Umbilical cord (tissue), 2 donors: ENCODE data around the gene KIF6. TPM values are rescaled to one million over a fixed set of nuclear protein-coding genes. Genes with fewer than 3 reads are reported as not detected.
"Not testable (repeated sequence)": the region's sequence is repeated elsewhere in the genome, so short reads cannot be mapped to it uniquely, and the experiment has no call there.

Source experiments
- DNase-seq: peaks from one replicate; pipeline ENCODE4 v3.0.0-alpha.2; 2015; ENCODE audit warnings: low spot score
- total RNA-seq: library from RNA; depleted of rRNA; stranded (reverse); fragments of >200 nt; gene quantifications from one replicate; pipeline ENCODE4 v1.2.3, GENCODE V29; 2014; ENCODE audit warnings: low replicate concordance; ENCODE audit not compliant: insufficient read depth

The KIF6 gene
- total RNA-seq, 1 donor from 2014 or later = 1.2 TPM

DNA sequence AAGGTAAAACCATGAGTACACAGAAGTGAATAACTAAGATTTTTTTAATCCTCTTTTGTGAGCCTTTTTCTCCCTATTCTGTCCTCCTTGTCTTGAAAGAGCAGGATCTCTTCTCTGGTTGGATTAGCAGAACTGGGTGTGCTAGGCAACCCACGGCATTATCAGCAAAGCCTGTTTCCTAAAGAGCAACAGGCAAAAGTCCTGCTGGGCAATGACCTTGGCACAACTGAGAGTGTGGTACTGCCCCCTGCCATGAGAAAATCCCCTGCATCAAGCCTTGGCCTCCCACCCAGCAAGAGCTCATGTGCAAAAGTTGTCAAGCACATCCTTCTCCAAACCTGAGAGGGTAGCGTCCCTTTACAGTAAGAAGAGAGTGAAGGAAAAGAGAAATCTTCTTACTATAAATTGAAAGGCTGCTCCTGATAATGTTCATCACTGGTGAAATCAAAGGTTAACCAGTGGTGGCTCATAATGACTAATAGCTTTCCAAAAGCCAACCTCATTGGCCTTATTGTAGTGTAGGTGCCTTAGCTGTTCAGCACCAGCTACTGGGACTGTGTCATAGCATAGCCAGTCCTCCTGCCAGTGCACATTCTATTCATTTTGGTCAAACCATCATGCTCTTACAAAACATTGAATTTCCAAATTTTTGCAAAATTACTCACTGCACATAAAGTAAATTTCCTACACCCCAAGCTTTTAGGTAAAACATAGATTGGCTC lies 17.1 kb downstream of the KIF6 start:
- DNase-seq = no peak

DNA sequence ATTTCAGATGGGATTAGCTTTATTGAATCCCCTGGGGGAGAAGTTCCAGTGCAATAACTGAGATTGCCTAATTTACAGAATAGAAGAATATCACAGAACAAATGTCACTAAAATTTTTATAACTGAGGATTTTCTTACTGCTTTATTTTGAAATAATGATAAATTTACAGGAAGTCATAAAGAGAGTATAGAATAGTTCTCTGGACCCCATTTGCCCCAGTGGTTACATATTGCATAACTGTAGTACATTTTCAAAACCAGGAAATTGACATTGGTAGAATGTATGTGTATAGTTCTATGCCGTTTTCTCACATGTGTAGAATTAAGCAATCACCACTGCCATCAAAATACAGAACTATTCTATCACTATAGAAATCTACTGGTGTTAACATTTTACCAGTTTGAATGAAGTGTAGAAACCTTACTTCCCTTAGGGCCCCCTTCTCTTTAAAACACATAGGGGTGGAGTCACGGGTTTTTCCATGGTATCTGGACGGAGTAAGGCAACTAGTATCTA lies 18.3 kb downstream of the KIF6 start:
- no peak for DNase-seq

DNA sequence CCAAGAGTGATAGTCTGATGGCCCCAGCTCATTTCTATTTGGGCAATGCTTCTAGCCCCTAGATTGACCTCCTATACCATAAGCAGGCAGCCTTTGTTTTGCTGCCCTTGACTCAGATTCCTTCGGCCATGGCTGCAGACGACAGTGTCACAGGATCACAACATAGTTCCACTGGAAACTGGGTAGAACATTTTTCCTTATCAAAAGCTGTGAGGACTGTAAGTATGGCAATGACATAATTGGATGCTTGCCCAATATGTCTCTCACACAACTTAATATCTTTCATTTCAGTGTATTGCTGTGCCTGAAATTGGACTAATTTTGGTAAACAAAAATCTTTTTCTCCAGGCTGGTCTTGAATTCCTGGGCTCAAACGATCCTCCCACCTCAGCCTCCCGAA lies 22.9 kb downstream of the KIF6 start:
- DNase-seq = no peak

DNA sequence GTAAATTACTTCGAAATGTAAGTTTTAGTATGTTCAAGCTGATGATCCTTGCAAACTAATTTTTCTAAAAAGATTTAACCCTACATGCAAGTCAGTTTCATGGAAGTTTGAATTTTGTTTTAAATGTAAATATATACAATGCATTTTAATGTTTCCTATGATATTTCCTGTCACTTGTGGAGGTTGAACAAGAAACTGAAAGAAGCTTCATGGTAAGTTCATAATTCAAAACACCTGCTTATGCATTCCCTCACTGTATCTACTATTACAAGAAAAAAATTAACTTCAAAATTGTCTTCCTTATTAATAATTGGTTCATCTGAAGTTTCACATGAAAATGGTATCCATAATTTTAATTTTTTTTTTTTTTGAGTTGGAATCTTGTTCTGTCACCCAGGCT lies 24.8 kb downstream of the KIF6 start:
- no peak for DNase-seq

DNA sequence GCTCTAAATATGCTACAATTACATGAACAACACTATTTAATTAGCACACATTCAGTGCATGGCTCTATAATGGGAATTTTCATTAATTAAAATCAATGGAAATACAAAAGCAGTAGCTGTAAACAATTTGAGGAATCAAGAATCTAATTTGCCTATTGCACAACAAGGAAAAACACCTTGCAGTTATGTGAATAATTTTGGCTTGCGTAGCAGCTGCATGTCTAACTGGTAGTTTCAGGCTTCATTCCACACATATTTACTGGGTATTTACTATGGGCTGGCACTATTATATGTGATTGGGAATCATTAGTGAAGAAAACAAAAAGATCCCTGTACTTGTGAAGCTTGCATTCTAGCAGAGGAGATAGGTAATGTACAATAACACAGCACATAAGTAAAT lies 26.4 kb downstream of the KIF6 start:
- DNase-seq = no peak

DNA sequence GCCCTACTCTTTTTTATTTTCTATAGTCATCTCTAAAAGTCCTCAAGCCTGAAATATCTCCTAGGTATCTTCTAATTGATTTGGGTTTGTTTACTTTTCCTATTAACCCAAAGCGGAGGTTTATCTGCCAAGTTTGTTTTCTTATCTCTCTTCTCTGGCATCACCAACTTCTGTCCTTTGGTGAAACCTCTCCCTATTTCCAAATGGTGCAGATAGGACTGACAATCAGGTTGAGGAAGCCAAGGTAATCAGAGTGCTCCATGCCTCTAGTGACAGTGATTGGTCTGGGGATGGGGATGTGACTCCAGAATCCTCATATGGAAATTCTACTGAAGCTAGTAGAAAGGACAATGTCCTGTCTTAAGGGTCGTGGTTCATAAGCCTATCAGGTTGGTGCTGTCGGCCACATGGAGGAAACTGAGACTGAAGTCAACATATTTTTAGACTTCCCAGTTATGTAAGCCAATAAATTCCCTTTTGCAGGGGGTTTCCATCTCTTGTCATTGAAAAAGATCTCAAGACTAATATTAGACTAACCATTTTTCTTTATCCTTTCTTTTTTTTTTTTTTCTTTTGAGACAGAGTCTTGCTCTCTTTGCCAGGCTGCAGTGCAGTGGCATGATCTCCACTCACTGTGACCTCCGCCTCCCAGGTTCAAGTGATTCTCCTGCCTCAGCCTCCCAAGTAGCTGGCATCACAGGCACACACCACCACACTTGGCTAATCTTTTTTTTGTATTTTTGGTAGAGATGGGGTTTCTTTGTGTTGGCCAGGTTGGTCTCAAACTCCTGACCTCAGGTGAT lies 28.0 kb downstream of the KIF6 start:
- DNase-seq = no peak

DNA sequence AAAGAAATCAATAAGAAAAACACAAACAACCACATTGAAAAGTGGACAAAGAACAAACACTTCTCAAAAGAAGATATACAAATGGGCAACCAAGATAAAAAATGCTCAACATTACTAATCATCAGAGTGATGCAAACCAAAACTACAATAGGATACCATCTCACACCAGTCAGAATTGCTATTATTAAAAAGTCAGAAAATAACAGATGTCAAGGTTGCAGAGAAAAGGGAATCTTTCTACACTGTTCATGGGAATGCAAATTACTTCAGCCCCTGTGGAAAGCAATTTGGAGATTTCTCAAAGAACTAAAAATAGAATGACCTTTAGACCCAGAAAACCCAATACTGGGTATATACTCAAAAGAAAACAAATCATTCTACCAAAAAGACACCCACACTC lies 29.8 kb downstream of the KIF6 start:
- DNase-seq = no peak

DNA sequence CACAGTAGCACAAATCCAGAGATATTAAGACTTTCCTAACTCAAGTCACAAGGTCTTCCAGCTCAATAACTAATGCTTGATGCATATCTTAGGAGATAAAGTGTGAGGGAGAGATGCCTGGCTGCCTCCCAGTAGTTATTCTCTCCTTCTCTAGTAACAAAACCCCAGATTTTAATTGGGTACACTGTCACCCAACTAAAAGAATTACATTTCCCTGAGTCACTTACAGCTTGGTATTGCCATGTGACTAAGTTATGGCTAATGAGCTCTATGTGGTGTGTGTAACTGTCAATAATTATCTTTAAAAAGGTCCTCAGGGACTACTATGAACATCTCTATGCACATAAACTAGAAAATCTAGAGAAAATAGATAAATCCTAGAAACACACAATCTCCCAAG lies 32.0 kb downstream of the KIF6 start:
- no peak for DNase-seq

DNA sequence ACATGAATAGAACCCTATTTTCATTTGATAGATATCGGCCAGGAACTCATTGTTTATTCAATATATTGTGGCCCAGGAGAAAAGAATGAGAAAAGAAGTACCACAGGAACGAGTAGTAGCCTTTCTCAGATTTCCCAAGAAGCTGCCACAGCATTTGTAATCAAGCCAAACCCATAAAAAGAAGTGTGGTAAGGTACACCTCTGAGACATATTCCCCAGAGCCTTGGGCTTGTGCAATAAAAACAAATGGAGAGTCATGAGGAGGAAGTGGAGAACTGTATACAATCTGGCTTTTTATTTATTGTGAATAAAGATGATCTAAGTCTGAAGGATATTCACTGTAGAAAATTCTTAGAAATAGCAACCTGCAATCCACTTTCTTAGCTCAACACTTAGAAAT lies 36.7 kb downstream of the KIF6 start:
- no peak for DNase-seq

DNA sequence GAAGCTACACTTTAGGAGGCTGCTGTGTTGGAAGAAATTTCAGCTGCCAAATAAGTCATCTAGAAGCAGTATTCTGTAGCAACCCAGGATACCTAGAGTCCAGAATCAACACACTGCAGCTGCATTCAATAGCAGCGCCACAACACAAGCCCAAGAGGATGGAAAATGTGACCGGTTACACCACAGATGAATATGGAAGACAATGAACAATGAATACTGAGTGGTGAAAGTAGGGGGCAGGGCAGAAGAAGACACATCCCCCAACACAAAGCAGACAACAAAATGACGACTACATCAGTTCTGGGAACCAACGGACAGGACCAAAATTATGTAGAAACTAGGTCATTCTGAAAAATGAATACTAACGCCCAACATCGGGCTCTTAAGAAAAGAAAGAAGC lies 38.2 kb downstream of the KIF6 start:
- DNase-seq = no peak

DNA sequence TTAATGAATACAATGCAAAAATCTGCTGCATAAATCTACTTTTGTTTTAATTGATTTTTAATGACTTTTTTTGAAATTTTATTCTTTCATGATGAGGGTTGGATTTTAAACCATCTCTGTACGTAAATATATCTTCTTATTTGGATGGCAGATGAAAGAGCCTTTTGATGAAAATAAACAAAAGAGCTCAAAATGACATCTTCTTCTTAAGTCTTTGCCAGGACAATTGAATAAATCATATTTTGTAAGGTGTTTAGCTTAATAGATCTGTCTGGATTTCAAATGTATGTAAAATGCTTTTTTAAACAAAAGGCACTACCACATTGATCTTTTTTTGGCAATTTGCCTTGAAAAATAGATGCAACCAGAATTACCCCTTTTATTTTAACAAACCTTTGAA lies 39.3 kb downstream of the KIF6 start:
- no peak for DNase-seq

DNA sequence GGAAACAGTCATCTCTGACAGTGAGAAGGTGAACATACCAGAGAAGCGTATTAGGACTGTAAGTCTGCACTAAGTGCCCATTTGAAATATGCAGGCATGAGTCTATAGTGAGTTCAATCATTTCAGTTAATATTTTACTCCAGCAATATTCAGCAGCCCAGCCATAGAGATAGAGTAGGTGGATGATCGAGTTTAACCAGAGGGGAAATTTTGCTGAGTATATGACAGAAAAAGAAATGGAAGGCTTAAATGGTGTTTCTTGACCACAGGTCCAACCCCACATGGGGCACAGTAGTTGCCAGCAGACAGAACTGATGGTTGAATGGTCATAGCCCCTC lies 39.8 kb downstream of the KIF6 start:
- DNase-seq = no peak

DNA sequence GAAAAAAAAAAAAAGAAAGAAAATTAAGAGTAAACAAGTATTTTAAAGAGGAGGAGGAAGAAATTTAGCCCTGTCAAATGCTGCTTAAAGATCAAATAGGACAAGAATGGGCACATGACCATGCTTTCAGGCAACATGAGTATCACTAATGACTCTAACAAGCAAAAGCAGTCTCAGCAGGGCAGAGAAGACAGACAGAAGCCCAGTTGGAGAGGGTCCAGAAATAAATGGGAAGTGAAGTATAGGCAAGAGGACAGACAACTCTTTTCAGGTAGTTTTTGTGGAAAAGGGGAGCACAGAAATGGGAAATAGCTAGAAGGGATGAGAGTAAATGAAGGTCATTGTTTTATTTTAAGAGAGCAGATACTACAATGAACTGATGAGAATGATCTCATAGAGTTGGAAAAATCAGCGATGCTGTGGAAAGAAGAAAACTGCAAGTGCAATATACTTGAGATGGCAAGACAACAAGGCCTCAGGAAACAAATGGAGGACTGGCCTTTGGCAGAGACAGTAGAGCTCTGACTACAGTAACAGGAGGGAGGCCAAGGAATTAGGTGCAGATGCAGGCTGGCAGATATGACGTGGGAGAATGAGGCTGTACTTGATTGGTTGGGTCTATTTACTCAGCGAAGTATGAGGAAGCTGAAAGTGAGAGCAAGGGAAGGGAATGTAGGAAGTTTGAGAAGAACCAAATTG lies 40.3 kb downstream of the KIF6 start:
- peak; percentile 5 for DNase-seq

DNA sequence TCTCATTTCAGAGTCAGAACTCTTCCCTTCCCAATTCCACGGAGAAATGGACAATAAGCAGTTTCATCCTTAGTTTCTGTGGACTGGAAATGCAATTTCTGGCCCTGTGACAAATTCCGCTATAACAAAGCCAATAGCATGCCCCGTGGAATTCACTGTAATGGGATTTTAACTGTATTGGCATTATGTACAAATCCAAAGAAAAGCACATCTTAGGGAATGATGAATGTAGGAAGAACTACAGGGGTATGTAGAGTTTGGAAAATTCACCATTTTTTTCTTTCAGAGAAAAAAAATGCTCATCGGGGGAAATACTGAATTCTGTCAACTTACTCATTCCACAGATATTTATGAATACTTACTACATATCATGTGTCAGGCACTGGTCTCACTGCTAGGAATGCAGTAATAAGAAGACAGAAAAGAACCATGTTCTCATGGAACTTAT lies 43.5 kb downstream of the KIF6 start:
- DNase-seq = peak; percentile 4

DNA sequence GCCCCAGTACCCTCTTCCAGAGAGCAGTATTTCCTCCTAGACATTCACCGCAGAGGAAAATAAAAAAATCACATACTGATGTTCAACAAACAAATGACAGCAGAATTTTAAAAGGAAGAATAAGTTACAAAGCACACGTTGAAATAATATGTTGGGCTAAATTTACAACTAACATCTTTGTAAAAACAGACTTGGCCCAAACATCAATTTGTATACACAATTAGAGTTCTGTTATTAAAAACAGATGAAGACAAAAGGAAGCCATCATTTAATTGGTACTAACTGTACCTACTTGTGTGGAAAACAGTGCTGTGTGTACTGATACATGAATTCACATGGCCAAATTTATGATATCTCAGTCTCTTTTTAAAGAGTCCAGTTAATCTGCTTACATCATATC lies 46.3 kb downstream of the KIF6 start:
- no peak for DNase-seq

DNA sequence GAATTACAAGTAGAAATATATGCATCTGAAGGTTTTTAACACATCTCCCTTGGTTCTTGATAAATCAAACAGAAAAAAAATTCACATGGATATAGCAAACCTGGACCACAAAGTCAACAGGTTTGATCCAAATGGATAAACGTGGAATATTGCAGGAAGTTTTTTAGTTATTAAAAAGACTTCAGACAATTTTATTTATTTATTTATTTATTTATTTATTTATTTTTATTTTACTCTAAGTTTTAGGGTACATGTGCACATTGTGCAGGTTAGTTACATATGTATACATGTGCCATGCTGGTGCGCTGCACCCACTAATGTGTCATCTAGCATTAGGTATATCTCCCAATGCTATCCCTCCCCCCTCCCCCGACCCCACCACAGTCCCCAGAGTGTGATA lies 47.9 kb downstream of the KIF6 start:
- not testable (repeated sequence) for DNase-seq

DNA sequence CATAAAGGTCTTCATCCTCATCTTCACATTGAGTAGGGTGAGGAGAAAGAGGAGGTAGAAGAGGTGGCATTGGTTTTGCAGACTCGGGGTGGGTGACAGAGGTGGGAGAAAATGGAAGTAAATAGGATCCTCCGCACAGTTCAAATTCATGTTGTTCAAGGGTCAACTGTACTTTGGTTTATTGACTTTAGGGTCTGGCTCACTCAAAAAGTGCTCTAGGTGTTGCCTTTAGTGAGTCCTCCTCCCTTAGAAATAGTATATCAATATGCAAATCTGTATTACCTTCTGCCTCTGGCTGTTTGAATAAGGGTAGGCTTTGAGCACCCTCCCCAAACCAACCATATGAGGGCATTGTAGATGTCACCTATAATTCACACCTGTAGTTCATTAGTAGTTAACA lies 54.7 kb downstream of the KIF6 start:
- DNase-seq = no peak

DNA sequence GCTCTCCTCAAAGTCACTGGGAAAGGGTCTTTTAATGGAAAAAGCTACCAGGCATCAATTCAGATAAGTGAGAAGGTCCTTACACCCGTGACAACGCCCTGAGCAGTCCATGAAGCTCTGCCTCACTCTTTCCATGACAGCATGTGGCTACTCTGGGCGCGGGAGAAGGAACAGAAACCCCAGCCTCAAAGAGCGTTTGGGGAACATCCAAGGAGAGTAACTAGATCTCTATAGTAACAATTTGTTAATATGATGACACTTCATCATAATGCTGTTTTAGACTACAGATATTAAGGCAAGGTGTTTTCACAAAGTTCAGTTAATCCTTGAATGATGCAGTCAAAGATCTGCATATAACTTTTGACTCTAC lies 55.2 kb downstream of the KIF6 start:
- no peak for DNase-seq

DNA sequence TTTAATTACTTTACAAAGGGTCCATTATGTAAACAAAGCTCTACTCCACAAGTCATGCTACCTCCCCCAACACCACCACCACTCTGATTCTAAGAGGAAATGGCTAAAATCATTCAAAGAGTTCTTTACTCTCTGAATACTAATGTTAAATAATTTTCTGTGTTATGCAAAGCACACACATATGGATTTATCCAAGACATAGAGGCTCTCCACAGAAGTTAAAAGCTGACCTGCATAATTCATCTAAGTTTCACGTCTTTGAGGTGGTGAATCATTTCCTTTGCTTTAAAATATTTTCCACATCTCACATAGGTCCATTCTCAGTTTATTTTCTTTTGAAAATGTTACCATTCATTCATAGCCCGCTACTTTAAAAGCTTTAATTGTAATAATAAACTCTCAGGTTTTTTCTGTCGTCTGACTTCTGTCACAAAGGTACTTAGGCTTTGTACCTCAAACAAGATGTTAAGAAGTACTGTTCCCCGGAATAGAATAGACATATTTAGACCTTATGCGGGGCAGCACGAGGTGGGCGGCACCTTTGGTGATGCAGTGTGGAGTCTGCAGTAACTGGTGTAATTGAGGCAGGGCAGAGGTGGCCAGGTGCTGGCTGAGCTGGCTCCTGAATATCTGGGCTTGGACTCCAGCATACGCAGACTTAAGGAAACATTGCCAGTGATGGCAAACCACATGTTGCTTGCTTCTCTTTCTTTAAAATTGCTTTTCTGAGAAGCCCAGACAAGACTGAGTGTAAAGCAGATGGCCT lies 55.8 kb downstream of the KIF6 start:
- no peak for DNase-seq

DNA sequence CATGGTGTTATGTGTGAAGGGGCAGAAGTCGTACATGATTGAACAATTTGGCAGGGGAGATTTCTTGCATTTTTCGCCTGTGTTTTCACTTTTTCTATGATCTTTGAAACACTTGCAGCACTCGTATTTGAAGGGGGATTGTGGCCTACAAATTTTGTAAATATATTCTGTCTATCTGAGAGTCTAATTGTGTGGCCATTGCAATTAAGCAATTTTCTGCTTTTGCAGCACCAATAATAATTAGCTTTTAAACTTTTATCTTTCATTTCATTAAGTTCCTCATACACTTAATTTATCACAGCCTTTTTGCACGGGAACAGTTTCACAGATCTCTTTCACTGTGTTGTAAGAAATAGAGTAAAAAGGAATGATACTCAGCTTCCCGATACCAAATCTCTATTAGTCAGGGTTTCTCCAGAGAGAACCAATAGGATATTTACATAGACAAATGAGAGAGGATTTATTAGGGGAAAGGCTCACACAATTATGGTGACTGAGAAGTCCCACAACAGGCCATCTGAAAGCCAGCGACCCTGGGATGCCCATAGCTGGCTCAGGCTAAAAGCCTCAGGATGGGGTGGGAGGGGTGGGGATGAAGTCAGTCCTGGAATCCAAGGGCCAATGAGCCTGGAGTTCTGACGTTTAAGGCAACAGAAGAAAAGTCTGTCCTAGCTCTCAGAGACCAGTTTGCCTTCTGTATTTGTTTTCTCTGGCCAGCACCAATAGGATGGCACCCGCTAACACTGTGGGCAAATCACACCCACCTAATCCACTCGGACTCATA lies 58.3 kb downstream of the KIF6 start:
- no peak for DNase-seq

DNA sequence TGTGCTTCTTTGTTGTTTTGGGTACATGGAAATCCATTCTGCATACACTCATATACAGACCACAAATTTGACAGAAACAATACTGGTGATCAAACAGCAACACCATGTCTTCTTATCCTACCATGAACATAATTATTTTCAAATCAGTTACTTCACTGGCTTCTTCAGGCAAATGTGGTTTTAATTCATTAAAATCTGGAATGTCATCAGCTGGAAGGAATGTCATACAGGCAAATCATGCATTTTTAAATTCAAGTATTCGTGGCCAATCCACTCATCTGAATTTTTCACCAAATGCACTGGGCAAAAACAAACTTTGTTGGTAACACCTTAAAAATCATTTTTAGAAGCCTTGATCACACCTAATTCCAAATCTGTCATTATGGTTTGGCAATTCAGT lies 59.3 kb downstream of the KIF6 start:
- DNase-seq = no peak
